Dermis microvascular lymphatic vessel endothelial cell (primary cell): ENCODE data around the gene SLC35E3. TPM values are rescaled to one million over a fixed set of nuclear protein-coding genes. Genes with fewer than 3 reads are reported as not detected.

Experiments
- DNase-seq, 2 donors: peaks; one replicate each; pipeline versions ENCODE4 v3.0.0 to v3.0.0-alpha.2; 2010; ENCODE audit warnings: low read depth in 2 of 2
- total RNA-seq: library from RNA; depleted of rRNA; stranded (reverse); fragments of >200 nt; gene quantifications from 2 replicates; pipeline ENCODE4 v1.2.1, GENCODE V29; 2014

SLC35E3 gene
- 4.6 and 5.3 TPM in 2 replicates for total RNA-seq

DNA sequence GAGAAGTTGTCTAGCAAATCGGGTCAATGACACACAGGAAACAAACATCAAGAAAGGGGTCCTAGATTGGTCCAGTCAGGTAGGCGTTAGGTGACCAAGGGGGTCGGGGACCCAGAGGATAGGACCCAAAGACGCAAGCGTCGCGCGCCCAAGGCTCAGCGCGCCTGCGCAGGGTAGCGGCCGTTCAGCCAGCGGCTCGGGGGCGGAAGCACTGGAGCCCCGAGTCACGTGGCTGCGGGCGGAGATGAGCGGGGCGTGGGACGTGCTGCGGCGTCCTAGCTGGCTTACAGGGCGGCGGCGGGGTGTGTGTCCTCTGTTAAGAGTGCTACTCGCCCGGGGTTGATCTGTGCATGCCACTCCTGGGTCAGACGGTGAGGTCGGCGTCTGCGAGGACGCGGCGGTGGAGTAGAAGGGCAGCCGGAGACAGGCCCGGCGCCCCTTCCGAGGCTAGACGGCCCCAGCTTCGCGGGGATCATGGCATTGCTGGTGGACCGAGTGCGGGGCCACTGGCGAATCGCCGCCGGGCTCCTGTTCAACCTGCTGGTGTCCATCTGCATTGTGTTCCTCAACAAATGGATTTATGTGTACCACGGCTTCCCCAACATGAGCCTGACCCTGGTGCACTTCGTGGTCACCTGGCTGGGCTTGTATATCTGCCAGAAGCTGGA is at the start of gene SLC35E3:
SLC35E3 (plus strand) TSS at position 273 of the 668 bp plus-strand sequence; CDS start at position 475, 202 bp downstream.
- peak; percentile 60 to 90 for DNase-seq

DNA sequence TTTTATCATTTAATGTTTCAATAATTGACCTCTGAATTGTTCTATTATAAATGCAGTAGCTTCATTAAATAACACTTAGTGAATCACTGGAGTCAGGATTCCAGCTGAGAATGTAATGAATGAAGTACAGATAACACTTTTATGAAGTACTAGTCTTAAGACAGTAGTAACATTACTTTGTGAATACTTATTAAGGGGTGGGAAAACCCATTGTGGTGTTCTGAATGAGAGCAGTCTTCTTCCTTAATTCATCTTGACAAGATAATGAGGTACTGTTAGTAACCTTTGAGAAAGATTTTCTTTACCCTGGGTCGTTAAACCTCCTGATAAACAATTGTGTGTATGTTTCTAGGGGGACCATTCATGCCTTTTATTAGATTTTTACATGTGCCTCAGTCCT is 46.5 kb upstream of the SLC35E3 start:
- DNase-seq, result no peak

DNA sequence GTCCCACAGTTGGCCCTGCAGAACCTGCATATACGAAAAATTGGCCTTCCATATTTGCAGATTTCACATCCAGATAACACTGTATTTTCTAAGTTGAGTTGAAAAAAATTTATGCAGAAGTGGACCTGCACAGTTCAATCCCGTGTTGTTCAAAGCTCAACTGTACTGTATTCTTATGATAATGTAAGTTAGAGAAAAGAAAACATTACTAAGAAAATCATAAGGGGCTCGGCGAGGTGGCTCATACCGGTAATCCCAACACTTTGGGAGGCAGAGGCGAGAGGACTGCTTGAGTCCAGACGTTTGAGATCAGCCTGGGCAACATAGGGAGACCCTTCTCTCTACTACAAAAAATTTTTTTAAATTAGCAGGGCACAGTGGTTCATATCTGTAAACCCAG is 18.2 kb upstream of the SLC35E3 start:
- DNase-seq, result no peak

DNA sequence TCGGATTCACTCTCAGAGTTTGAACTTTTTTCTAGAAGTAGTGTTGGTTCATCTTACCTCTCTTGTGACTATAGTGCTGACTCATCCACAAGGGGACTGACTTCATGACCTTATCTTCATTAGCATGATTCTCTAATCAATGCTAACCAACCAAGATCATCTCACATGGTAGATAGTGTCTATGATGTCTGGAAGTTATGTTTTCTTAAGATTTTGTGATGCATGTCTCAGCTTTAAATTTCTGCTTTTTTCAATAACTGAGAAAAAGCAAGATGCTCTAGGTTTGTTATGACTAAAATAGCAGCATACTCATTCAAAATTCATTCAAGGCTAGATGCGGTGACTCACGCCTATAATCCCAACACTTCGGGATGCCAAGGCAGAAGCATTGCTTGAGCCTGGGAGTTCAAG is 12.3 kb upstream of the SLC35E3 start:
- no peak for DNase-seq

DNA sequence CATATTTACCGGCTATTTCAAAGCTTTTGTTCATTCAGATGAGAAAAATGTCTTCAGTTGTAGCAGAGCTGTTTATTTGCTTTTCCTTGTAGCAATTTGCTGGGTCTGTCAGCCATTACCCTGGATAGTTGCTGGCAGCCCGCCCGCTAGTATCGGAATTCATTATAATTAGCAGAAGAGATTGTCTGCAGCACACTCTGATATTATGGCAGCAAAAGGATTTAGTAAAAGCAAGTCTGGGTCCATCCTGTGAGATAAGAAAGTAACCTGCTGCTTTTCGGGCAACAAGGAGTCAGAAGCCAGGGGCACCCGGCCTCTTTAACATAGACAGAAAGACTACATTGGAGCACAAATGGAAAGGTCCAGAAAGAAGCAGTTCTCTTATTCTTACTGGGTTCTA is 6.1 kb upstream of the SLC35E3 start:
- DNase-seq, result no peak

DNA sequence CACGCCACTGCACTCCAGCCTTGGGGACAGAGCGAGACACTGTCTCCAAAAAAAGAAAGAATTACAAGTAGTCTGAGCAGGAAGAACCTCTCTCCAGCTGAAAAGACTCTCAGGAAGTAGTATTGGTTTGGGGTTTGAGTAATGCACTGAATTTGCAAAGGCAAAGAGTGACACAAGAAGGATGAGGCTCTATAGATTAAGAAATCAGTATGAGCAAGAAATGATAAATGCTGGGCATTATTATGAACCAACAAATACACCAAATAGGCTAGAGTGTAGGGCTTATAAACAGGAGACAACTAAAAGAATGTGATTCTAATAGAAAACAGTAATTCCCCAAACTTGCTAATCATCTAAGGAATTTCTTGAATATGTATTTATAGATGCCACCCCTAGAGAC is 2.6 kb upstream of the SLC35E3 start:
- no peak for DNase-seq

DNA sequence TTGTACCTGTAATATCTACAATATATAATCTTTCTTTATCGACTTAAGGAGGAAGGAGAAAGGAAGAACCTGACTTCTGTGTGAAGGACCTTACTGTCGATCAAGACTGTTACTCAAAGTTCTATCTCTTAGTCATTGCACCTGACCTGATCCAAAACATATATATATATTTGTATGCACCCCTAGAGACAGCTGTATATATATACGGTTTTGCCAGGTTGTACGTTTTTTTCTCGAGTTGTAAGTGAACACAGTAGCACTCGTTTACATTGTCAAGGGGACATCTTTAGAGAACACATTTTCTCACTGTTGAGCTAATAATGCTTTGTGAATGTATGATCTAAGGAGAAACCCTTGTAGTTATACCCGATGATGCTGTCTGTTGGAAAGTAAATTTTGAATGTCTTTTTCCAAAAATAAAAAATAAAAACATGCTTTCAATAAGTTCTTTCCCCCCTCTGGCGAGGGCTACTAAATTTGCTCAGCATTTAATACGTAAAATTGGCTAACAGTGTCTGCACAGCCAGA is 536 bp upstream of the SLC35E3 start:
- no peak for DNase-seq

DNA sequence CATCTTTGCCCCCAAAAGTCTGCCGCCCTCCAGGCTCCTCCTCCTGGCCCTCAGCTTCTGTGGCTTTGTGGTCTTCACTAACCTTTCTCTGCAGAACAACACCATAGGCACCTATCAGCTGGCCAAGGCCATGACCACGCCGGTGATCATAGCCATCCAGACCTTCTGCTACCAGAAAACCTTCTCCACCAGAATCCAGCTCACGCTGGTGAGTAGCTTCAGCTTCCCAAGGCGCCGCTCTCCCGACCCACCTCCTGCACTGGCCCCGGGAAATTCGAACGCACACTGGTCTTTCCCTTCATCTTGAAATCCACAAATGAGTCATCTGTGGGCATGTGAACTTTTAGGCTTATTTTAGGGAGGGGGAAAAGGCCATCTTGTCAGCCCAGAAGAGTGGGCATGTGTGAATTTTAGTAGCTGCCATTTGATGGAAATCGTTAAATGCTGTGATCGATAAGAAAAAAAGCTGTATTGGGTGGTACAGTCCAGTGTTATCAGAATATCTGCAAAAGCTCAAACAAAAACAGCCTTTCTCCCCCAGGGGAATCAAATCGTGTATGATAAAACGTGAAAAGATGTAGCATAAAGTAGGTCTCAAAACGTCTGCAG is 700 bp downstream of the SLC35E3 start:
- DNase-seq, result peak in 1 of 2 donors; percentile 63

DNA sequence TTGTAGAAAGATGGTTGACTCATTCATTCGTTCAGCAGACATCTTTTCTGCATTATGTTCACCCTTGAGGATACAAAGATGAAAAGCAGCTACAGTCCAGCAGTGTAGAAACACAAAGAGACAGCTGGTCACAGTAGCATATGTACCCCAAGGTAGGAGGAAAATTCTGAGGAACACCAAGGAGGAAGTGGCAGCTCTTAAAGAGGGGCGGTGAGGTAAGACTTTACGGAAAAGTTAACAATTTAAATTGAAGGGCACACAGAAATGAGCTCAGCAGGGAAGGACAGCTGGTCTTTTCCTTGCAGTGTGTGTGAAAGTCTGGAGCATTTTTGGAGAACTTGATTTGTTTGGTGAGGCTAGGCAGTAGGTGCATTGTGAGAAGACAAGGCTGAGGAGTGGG is 3.5 kb downstream of the SLC35E3 start:
- DNase-seq, result no peak

DNA sequence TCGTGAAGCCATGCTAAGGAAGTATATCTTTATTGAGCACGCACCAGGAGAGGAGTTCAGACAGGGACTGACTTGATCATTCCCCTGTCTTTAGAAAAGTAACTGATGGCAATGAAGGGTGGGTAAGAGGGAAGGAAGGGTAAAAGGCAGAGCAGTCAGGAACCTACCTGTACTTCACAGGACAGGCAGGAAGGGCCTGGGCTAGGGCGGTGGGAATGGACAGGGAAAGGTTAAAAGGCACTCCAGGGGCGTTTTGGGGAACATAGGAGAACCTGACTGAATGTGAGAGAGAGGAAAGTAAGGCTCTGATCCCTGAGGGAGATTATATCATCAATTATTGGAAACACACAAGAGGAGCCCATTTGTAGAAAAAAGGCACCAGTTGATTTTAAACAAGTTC is 3.9 kb downstream of the SLC35E3 start:
- no peak for DNase-seq

DNA sequence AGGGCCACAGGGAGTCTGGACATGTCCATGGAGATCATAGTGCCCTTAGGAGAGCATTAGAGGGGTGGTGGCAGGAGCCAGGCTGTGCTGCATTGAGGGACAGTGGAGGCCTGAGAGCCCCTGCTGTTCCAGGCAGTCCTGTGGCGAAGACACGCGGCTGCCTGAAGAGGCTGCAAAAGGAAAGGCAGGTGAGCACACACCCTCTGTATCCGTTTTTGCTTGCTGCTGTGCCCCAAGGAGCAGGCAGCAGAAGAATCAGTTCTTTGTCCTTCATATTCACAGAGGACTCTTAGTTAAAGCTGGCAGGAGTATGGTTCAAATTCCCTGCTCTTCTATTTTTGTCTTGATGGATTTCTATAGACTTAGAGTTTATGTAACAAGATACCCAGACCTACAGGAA is 4.5 kb downstream of the SLC35E3 start:
- DNase-seq, result no peak

DNA sequence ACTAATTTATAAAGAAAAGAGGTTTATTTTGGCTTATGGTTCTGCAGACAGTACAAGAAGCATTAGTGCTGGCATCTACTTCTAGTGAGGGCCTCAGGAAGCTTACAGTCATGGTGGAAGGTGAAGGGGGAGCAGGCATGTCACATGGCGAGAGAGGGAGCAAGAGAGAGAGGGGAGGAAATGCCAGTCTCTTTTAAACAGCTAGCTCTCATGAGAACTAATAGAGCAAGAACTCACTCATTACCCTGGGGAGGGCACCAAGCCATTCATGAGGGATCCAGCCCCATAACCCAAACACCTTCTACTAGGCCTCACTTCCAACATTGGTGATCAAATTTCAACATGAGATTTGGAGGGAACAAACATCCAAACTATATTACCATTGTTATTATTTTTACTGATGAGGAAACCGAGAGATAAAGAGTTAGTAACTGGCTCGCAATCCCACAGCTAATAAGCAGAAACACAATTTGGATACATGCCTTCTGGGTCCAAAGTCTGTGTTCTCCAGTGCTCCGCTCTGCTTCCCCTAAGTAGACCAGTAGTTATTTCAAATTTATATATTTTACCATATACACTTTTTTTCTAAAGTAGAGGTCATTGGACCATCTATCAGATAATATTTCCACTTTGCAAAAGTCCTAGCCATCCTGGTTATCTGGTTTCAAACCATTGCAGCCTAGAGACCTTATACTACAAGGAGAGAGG is 9.7 kb downstream of the SLC35E3 start:
- no peak for DNase-seq

DNA sequence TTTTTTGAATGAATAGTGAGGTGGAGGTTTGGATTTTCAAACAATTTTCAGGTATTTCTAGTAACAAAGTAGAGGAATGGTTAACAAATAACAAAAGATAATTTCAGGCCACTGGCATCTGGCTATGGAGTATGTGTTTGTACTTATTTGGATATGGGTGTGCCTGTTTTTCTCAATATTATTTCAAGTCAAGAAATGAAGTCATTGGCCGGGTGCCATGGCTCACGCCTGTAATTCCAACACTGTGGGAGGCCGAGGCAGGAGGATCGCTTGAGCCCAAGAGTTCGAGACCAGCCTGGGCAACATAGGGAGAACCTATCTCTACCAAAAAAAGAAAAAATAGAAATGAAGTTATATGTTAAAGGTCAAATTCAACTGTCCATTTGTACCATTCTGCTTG is 13.9 kb downstream of the SLC35E3 start:
- DNase-seq, result no peak

DNA sequence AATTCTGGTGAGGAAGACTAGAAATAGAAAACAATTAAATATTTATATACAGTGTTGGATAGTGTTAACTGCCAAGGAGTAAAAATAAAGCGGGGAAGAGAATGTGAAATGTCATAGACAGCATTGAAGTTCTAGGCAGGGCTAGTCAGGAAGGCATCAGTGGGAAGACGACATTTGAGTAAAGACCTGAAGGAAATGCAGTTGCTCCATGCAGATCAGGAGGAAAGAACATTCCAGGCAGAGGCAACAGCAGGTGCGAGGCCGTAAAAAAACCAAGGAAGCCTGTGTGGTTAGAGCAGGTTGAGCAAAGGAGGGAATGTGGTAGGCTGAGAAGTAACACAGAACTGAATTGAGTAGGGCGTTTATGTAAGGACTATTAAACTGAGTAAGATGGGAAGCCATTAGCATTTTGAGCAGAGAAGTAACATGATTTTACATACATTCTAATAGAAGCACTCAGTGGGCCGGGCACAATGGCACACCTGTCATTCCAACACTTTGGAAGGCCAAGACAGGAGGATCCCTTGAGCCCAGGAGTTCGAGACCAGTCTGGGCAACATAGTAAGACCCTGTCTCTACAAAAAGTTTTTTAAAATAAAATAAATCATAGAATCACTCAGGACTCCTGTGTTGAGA is 14.9 kb downstream of the SLC35E3 start:
- DNase-seq, result no peak

DNA sequence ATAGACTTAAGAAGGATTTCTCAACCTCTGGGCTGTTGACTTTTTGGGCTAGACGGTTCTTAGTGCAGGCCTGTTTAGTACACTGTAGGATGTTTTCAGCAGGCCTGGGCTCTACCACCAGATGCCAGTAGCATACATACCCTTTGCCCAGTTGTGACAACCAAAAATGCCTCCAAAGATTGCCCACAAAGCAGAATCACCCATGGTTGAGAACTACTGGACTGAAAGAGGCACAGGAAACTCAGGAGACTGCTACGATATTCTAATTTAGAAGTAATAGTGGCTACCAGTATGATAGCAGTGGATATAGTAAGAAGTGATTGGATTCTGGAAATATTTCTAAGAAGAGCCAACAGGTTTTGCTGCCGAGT is 15.5 kb downstream of the SLC35E3 start:
- DNase-seq, result no peak

DNA sequence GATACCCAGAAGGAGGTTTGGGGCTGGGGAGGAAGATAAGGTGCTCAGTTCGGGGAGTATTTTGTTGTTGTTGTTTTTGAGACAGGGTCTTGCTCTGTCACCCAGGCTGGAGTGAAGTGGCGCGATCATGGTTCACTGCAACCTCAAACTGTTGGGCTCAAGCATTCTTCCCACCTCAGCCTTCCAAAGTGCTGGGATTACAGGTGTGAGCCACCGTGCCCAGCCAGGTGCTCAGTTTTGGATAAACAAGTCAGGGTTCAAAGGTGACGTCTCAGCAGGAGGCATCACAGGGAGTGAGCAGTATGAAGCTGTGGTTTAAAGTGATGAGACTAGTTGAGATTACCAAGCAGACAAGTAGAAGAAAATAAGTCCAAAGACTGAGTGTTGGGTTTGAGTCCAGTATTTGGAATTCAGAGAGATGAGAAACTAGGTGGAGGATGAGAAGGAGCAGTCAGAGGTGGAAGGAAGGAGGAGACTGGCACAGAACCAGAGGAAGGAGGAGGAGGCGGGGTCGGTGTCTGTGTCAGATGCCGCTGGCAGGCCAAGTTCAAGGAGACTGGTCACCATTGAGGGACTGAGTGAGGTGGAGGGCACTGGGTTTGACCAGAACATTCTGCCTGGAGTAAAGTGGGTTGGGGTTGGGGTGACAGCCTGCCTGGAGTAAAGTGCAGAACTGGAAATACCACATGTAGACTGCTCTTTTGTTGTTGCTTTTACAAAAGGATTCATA is 16.1 kb downstream of the SLC35E3 start:
- DNase-seq, result no peak

DNA sequence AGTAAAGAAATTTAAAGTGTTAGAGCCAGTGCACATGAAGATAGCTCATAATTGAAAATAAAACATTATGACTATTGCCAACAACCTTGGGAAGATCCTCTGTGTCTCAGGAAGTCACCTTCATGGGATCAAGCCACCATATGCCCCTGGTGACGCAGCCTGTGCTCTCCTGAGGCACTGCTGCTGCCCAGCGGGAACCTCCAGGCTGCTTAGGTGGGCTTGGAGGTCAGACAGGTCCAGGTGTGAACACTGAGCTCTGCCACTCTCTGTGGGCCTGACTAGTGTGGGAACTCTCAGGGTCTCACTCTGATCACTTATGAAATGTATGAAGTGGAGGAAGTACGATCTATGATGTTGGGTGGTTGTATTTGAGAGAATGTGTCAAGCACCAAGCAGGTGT is 16.7 kb downstream of the SLC35E3 start:
- no peak for DNase-seq

DNA sequence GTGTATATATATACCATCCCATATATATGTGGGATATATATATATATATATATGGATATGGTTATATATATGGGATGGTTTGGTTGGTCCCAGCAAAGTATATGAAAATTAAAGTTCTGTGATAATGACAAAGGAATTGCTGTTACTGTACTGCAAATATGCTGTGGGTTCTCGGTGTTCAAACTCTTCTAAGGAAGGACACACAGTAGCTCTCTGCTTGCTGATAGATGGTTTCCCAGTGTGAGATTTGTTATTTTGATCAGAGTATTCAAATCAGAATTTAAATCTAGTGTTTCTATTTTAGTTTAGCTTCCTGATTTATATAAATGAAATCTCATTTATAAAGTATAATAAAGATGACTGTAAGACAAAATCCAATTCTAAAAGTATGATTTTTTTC is 19.7 kb downstream of the SLC35E3 start:
- DNase-seq, result no peak

DNA sequence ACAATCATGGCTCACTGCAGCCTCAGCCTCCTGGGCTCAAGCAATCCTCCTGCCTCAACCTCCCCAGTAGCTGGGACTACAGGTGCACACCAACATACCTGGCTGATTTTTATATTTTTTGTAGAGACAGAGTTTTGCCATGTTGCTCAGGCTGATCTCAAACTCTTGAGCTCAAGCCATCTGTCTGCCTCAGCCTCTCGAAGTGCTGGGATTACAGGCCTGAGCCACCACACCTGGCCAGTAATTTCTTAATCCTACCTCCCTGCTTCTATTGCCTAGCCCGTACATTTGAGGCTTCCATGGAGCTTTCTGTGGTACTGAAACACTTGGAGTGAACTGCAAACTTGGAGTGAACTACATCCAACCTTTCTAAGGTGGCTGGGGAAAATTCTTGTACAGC is 20.7 kb downstream of the SLC35E3 start:
- DNase-seq, result no peak

DNA sequence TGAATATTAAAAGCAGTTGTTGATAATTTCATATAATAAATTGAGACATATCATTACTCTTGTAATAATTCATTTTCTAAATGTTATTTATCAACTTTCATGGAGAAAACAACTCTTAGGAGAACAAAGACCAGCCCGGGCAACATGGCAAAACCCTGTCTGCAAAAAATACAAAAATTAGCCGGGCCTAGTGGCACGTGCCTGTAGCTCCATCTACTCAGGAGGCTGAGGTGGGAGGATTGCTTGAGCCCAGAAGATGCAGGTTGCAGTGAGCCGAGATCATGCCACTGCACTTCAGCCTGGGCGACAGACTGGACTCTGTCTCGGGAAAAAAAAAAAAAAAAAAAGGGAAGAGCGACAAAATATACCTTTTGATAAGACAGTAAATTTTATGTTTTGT is 21.2 kb downstream of the SLC35E3 start:
- no peak for DNase-seq

DNA sequence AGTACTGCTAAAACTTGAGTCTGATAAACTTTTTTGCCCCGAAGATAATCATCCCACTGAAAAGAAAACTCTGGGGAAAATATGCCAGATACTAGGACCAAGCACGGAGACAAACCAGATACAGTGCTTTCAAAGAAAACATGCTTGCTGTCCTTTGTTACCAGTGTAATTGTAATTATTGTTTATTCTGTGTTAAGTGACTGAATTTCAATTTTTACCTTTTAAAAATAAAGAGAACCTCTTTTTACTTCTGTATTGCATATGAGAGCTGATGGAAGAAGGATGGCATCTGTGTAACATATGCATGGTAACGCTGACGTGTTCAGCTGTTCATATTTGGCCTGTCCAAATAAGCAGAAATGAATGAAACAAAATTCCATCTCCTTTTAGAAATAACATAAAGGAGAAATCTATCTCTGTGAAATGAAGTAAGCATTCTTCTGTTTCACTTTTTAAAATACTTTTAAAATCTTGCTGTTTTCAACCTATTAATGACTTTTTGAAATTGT is 22.5 kb downstream of the SLC35E3 start:
- no peak for DNase-seq
